Central memory CD4-positive, alpha-beta T cell (primary cell): ENCODE measurements around the gene DUSP28.

ENCODE experiments used
- DNase-seq: peaks from one replicate; pipeline ENCODE4 v3.0.0; 2022

Gene DUSP28

DNA sequence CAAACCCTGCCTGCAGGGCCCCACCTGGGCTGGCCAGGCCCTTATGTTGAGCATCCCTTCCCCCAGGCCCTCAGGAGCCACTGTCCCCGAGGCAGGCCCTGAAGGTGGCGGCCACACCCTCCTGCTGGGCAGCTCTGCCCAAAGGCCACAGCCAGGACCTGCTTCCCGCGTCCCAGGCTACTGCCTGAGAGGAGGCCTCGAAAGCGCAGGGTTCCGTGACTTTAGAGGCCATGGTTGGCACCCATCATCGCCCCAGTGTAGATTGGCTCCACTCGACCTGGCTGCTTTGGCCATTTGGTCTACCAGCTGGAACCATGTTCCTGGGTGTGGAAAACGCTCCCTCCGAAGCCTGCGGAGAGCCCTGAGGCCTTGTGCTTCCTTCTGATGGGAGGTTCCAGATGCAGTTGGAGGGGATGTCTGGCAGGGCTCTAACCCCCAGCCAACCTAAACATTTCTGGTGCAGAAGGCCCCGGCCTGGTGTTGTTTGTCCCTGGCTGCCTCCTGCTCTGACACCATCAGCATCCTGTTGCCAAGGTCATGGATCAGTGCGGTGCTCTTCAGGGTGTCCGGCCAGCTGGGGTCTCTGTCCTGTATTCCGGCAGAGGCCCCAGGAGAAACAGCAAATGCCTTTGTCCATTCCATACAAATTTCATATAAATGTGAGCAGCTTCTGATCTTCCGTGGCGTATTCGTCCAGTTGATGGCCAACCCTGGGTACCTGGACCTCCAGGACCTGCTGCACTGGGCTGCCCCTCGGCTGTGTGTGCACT is 41.1 kb downstream of the DUSP28 start:
- no peak for DNase-seq

DNA sequence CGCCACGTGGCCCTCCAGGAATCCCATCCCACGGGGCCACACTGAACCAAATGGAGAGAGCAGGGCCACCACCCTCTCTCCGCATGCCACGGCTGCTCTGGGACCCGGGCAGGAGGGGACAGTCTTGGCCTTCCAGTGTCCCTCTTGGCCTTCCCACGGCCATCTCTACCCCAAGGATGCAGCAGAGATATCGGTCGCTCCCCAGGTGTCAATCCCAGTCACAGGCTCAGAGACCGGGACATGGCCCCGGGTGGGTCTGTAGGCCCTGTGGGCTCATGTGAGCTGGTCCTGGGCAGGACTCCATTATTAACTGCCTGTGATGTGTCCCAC is 41.6 kb downstream of the DUSP28 start:
- no peak for DNase-seq

DNA sequence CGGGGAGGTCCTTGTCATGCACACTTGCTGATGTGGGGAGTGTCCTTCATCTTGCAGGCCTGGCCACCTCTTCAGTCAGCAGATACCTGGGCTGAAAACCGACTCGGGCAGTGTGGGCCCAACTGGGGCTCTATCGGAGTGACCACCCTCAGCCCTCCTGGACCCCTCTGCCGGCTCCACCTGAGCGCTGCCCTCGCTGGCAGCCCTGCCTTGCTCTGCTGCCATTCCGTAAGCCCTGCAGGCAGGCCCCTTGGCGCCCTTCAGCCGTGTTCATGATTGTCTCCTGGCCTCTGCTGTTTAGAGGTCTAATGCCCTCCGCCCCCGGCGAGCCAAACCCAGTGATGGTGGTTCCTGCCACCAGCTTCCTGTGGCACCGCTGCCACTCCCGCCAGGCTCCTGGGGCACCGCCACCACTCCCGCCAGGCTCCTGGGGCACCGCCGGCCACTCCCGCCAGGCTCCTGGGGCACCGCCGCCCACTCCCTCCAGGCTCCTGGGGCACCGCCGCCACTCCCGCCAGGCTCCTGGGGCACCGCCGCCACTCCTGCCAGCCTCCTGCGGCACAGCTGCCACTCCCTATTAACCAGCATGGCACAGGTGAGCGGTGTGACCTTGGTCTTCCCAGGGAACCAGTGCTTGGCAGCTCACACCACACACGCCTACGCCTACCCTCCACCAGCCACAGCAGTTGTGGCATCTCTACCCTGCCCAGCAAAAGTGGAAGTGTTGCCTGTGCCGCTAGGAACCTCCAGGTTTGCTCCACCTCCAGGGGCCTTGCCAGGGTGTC is 42.3 kb downstream of the DUSP28 start:
- no peak for DNase-seq

DNA sequence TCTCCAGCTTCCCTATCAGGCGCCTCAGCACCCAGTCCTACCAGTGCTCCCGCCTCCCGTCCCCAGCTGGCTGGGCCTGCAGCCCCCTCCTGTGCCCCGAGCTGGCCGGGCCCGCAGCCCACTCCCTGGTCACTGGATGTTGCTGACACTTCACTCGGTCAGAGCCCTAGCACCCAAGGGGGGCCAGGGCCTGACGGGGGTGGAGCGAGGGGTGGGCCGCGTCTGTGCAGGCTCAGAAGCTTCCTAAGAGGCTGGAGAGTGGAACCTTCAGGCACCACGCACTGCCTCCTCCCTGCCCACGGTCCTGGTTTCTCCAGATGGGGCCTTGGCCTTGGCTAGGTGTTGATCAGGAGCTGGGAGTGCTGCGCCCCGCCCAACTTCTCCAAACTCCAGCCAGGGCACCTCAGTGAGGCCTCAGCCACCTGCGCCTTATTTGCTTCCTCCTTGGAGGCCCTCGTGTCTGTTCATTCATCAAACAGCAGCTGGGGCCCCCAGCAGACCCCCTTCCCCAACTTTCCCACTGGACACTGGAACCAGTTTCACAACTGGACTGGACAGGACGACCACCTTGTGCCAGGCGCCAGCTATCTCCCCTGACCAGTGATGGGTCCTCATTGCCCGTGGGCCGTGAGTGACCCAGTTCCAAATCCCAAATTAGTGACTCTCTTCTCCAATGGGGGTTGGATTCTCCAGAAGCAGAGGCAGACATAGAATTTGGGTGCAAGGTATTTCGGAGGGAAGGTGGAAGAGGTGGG is 43.1 kb downstream of the DUSP28 start:
- DNase-seq, result no peak

DNA sequence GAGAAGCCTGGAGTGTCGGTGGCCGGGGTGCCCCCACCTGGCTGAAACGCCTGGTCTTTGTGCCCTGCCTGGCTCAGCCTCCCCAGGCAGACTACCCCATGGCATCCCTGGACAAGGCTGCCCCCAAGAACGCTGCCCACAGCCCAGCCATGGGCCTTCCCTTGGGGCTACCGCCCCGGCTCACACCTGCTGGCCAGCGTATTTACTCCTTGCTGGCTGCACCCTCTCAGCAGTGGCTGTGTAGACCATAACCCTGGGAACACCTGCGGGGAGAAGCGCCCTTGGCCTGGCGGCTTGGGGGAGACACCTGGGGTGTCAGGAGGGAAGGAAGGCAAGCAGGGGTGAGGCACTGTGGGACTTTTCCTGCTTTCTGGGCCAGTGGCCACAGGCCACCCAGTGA is 43.7 kb downstream of the DUSP28 start:
- DNase-seq, result no peak

DNA sequence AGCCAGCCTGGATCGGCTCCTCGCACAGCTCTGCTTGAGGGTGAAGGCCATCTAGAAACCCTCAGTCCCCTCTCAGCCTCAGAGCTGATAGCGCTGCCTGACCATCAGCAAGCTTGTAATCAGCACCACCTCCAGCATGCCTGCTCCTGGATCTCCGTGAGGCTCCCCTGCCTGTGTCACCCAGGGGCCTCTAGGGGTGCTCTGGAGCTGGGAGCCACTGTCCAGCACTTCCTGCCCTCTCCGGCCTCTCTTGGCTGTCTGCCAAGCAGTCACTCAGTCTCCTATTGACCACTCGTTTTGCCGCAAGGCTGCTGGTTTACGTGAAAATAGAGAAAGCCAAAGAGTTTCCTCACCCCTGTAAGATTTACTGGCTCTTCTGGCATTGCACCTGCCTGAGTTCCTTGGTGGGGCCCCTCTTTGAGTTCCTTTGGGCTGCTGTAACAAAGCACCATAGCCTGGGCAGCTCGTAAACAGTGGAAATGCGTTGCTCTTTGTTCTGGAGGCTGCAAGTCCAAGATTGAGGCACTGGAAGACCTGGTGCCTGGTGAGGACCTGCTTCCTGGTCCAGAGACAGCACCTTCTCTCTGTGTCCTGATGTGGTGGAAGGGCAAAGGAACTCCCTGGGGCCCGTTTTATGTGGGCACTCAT is 44.3 kb downstream of the DUSP28 start:
- DNase-seq, result no peak

DNA sequence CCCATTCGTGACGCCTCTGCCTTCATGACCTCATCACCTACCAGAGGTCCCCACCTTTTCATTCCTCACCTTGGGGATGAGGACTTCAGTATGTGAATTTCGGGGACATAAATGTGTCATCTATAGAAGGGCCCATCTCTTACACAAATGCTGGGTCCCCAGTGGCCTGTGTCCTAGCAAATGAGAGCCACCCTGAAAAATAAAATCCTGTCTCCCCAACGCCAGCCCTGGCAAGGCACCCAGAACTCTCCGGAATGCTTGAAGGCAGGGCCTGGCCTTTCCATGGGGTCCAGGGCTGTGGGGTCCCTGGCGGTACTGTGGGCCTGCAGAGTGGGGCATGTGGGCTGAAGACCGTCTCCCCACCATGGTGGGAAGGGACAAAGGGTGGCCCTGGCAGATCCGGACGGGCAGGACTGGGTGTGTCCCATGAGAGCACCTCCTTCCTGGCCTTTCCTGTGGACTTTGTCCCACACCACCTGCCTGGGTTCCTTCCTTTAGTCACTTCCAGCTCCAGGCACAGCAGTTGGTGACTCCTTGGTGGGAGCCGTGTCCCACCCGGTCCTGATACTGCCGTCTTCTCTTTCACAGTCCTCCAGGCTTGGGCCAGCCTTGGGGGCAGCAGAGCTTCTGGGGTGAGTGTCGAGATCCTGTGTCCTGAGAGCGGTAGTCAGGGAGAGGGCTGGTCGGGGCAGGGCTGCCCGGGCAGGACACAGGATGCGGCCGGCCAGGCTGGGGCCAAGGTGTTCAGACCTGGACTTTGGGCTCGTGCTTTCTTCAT is 45.0 kb downstream of the DUSP28 start:
- DNase-seq, result no peak

DNA sequence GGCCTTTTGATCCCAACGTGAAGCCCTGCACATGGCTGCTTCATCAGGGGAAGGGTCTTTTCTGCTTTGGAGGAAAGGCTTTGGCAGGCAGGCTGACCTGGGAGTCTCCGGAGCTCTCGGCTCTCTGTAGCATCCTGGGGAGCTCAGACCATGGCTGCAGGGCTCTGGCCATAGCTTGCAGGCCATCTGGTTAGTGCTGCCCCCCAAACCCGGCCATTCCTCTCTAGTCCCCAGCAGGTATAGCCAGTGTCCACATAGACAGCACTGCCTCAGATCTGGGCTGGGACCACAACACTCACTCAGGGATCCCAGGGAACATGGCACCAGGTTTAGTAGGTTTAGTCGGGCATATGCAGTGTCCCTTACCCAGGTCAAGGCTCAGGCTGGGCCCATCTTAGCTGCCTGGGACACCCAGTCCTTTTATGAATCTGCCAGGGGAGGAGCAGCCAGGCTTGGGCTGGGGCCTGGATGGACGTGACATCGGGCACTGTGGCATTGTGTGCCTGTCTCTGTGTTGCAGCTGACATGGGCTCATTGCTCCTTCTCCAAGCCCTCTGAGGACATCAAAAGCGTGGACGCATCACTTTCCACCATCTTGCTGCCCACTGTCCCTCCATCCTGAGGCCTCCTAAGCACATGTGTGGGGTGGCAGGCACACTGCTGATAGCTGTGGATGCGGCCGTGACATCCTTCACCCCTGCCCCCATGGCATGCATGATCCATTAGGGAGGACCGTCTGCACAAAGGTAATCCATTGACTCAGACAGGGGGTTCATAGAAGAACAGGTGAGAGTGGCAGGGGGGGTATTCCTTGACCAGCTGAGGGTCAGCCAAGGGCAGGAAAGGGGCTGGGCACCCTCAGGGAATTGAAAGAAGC is 45.9 kb downstream of the DUSP28 start:
- DNase-seq, result no peak

DNA sequence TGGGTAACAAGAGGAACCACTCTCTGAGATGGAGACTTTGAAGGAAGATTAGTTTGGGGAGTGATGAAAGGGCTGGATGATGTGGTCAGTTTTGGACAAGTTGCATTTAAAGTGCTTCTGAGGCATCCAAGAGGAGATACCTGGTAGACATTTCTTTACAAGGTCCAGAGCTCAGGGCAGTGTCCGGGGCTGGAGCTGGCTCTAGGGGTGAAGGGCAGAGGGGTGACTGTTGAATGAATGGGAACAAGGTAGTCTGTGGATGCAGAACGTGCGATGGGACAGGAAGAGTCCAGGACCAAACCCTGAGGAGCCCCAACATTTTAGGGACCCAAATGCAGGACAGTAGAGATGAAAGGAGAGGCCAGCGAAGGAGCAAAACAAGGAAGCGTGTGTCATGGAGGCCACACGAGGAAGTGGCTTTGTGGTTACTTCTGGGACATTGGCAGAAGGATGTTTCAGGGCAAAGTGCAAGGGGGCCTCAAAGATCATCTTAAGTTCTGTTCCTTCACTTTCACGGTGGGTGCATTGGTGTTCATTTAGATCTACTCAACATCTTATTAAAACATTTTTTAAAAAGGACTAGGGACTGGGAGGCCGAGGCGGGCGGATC is 51.5 kb downstream of the DUSP28 start:
- DNase-seq, result no peak
